Activated T-helper 2 cell treated with anti-CD3 and anti-CD28 coated beads, Interferon-gamma antibody, Interleukin-2, Interleukin-4, amounts not matched to agents 10 μg/mL and 5 μg/mL and 100 μg/mL, durations not matched to agents 14 hours and 24 hours and 36 hours (primary cell): ENCODE results near the gene SLC19A1. TPM values are rescaled to one million over a fixed set of nuclear protein-coding genes. Genes with fewer than 3 reads are reported as not detected.

Experiments used
- DNase-seq: peaks from one replicate; pipeline ENCODE4 v3.0.0; 2021; ENCODE audit warnings: low spot score
- H3K27ac Mint-ChIP-seq: one replicate; pipeline ENCODE4 v1.8.0; 2021; ENCODE audit warnings: mixed read lengths
- H3K27me3 Mint-ChIP-seq: one replicate; pipeline ENCODE4 v1.8.0; 2021; ENCODE audit warnings: low read depth, mixed read lengths
- H3K36me3 Mint-ChIP-seq: one replicate; pipeline ENCODE4 v1.8.0; 2021; ENCODE audit warnings: low read depth, mixed read lengths
- H3K4me1 Mint-ChIP-seq: one replicate; pipeline ENCODE4 v1.8.0; 2021; ENCODE audit warnings: low read depth, mixed read lengths
- H3K4me3 Mint-ChIP-seq: one replicate; pipeline ENCODE4 v1.8.0; 2021; ENCODE audit warnings: low read depth, mild to moderate bottlenecking, moderate library complexity, mixed read lengths
- H3K9me3 Mint-ChIP-seq: one replicate; pipeline ENCODE4 v1.8.0; 2021; ENCODE audit warnings: mixed read lengths
- intact Hi-C: fragments of 100-400 bp; cut with micrococcal nuclease; formaldehyde crosslinking; loops from one replicate; pipeline ENCODE4 v1.15.1; 2023
- total RNA-seq: library from RNA; stranded (reverse); gene quantifications from 2 replicates; pipeline ENCODE4 v1.2.3, GENCODE V29; 2022

SLC19A1 gene
- total RNA-seq, 1 donor from 2014 or later = 68.1 TPM

DNA sequence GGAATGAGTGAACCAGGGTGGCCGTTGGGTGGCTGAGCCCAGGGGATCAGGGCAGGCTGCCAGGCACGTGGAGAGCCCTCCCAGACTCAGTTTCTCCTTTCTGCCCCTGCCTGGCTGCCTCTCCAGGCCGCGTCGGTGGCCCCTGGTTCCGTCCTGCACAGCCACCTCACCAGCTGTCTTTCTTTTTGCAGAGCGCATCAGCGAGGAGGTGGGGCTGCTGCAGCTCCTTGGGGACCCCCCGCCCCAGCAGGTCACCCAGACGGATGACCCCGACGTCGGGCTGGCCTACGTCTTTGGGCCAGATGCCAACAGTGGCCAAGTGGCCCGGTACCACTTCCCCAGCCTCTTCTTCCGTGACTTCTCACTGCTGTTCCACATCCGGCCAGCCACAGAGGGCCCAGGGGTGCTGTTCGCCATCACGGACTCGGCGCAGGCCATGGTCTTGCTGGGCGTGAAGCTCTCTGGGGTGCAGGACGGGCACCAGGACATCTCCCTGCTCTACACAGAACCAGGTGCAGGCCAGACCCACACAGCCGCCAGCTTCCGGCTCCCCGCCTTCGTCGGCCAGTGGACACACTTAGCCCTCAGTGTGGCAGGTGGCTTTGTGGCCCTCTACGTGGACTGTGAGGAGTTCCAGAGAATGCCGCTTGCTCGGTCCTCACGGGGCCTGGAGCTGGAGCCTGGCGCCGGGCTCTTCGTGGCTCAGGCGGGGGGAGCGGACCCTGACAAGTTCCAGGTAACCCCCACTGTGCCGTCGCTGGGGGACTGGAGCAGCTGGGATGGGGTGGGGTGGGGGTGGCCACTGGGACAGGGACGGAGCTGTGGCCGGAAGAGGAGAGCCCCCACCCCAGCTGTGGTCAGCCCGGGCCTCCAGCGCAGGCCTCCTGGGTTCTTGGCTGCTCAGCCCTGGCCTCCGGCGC lies 73.9 kb downstream of the SLC19A1 start:
- DNase-seq = no peak
- Mint-ChIP-seq H3K27me3 (peaks cover 4% of the 10 kb centered on the region), H3K9me3 (no peaks in the 10 kb centered on the region), H3K27ac (no peak overlapping the region), H3K4me3 (no peak overlapping the region), H3K4me1 (peaks cover 9% of the 10 kb centered on the region), H3K36me3 (no peaks in the 10 kb centered on the region)
- intact Hi-C loops = no loop called here

DNA sequence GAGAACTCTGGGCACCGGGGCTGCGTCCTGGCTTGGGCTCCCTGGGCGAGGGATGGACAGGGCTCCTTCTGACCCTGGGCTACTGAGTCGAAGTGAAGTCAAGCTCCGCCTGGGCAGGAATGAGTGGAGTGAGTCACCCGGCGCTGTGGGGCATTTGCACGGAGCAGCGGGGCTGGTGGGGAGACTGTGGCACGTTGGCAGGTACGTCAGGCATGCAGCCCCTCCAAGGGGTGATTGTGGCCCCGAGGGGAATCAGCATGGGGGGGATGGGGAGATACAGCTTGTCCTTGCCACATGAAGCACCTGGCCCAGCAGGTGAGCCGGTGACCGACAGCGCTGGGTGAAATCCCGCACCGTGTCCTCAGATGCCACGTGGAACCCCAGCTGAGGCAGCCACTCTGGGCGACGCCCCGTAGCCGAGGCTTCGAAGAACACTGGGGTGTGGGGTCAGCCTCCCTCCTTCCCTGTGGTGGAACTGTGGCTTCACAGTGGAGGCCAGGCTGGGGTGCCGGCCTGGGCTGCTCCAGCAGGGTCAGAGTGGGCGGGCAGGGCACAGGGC lies 74.9 kb downstream of the SLC19A1 start:
- H3K27me3 Mint-ChIP-seq = peaks cover 6% of the 10 kb centered on the region
- intact Hi-C loops = no loop called here
- H3K4me1 Mint-ChIP-seq = peaks cover 9% of the 10 kb centered on the region
- no peak for DNase-seq
- no peak overlapping the region for H3K4me3 Mint-ChIP-seq
- no peaks in the 10 kb centered on the region for H3K9me3 Mint-ChIP-seq
- H3K36me3 Mint-ChIP-seq = no peaks in the 10 kb centered on the region
- no peak overlapping the region for H3K27ac Mint-ChIP-seq

DNA sequence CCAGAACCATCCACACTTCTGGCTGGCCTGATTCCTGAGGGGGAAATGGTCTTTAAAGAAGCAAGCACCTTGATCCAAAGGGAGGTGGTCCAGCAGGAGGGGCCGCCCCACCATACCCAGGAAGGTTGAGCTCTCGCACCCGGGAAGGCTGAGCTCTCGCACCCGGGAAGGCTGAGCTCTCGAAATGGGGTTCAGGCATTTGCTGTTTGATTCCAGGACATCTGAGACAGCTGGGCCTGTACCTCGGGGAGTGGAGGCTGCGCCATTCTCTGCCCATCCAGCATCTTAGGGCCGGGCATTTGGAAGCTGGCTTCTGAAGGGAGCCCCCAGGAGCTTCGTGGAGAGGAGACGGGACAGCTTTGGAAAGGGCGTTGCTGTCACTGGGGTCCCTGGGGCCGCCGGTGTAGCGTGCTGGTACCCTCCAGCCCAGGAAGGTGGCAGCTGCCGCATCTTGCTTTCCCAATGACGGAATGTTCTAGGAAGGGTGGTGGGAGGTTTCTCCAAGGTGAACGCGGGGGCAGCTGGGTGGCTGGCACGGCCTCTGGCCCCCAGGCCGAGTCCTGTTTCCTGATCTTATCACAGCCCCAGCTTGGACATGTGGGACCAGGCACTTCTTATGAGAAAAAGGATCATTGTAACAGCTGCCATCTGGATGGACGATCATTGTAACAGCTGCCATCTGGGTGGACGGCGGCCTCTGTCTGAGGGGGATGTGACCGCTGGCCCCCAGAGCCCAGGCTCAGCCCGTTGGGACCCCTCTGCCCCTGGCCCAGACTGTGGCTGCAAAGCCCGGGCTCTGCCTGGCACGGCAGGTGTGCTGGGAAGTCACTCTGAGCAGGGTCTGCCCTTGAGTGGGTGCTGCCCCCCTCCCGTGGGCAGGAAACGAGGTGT lies 75.7 kb downstream of the SLC19A1 start:
- peaks cover 9% of the 10 kb centered on the region for H3K27me3 Mint-ChIP-seq
- no peak overlapping the region for H3K4me3 Mint-ChIP-seq
- peaks cover 9% of the 10 kb centered on the region for H3K4me1 Mint-ChIP-seq
- no peaks in the 10 kb centered on the region for H3K9me3 Mint-ChIP-seq
- intact Hi-C loops = no loop called here
- no peak for DNase-seq
- no peaks in the 10 kb centered on the region for H3K36me3 Mint-ChIP-seq
- no peak overlapping the region for H3K27ac Mint-ChIP-seq

DNA sequence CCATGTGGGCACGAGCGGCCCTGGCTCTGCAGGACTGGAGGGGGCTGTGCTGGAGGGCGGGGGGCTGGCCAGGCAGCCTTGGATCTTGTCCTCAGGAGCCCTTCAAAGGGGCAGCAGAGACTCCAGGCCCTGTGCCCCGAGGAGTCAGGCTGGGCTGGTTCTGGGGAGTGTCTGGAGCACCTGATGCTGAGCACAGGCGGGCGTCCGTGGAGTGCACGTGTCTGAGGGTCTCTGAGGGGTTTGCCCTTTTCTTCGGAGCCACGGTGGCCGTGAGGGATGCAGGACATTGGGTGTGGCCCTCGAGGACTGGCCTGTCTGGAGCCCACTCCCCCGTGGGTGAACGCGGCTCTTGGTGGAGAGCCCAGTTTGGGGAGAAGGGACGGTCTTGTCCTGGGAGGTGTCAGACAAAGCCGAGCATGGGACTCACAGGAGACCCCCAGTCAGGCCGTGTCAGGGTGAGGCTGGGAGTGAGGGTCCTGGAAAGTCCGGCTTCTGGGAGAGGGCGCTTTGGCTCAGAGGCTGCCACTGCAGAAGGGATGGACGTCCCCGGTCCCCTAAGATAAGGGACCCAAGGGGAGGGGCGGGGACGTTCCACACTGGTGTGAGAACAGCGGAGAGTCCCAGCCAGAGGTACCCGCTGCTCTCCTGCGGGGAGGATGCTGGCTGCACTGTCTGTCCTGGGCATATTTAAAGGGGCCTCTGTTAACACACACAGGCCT lies 76.5 kb downstream of the SLC19A1 start:
- Mint-ChIP-seq H3K27me3 (peaks cover 9% of the 10 kb centered on the region), H3K27ac (no peak overlapping the region), H3K4me1 (peaks cover 6% of the 10 kb centered on the region), H3K9me3 (no peaks in the 10 kb centered on the region), H3K4me3 (no peak overlapping the region), H3K36me3 (no peaks in the 10 kb centered on the region)
- no peak for DNase-seq
- intact Hi-C loops = no loop called here

DNA sequence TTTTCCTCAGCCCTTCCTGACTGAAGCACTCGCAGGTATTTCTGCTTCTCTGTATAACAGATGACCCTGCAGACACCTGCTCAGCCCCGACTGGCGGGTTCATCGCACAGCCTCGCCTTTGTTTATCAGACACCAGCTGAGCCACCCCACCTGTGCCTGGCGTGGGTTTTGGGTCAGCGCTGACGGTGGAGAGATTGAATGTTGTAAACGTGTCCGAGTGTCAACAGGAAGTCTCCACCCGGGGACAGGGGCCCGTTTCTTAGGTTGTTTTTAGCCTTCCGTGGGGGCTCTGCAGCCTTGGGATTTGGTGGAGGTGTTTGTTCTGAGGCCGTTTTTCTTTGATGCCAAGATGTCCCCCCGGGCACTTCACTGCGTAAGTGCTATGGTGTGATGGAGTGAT lies 77.1 kb downstream of the SLC19A1 start:
- peaks cover 3% of the 10 kb centered on the region for H3K4me1 Mint-ChIP-seq
- intact Hi-C loops = no loop called here
- H3K4me3 Mint-ChIP-seq = no peak overlapping the region
- H3K27ac Mint-ChIP-seq = no peak overlapping the region
- H3K36me3 Mint-ChIP-seq = no peaks in the 10 kb centered on the region
- H3K9me3 Mint-ChIP-seq = no peaks in the 10 kb centered on the region
- peaks cover 9% of the 10 kb centered on the region for H3K27me3 Mint-ChIP-seq
- no peak for DNase-seq

DNA sequence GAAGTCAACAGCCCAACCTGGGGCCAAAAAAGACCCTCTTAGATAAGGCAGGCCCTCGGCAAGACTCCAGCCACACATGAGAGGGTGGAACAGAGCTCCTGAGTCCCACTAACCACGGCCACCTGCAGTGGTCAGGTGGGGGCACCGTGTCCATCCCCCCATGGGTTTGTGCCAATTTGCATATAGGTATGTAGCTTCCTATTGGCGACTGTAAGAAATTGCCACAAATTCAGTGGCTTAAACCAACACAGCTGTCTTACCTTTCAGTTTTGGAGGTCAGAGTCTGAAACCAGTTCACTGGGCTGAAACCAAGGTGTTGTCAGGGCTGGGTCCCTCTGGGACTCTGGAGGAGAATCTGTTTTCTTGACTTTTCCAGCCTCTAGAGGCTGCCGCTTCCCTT lies 77.9 kb downstream of the SLC19A1 start:
- no peak for DNase-seq
- Mint-ChIP-seq H3K27ac (no peak overlapping the region), H3K4me1 (no peaks in the 10 kb centered on the region), H3K36me3 (no peaks in the 10 kb centered on the region), H3K27me3 (peaks cover 9% of the 10 kb centered on the region), H3K9me3 (no peaks in the 10 kb centered on the region), H3K4me3 (no peak overlapping the region)
- intact Hi-C loops = no loop called here

DNA sequence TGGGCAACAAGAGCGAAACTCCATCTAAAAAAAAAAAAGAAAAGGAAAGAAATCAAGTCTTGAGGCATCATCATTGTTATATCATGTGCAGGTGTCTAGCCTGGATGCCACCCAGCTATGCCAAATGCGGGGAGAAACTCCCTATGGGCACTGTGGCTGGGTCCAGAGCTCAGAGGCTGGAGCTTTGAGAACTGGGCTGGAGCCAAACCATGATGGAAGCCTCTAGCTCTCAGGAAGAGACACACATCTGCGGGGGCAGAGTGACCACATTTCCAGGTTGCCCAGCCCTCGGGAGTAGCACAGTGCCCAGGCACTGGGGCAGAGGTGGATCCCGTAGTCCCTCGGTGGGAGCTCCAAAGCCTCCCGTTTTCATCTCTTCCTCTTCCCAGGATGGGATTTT lies 78.4 kb downstream of the SLC19A1 start:
- intact Hi-C loops = no loop called here
- Mint-ChIP-seq H3K4me1 (no peaks in the 10 kb centered on the region), H3K27me3 (peaks cover 9% of the 10 kb centered on the region), H3K27ac (no peak overlapping the region), H3K9me3 (no peaks in the 10 kb centered on the region), H3K36me3 (no peaks in the 10 kb centered on the region), H3K4me3 (no peak overlapping the region)
- DNase-seq = no peak

DNA sequence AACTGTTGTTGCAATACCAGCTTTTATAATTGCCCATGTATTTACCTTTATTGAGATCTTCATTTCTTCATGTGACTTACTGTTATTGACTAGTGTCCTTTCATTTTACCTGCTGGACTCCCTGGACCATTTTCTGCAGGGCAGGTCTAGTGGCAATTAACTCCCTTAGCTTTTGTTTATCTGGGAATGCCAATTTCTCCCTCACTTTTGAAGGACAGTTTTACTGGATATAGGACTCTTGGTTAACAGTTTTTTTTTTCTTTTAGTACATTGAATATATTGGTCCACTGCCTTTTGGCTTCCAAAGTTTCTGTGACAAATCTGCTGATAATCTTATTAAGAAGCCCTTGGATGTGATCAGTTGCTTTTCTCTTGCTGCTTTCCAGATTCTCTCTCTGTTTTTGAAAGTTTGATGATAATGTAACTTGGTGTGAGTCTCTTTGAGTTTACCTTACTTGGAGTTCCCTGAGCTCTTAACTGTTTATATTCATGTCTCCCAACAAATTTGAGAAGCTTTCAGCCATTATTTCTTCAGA lies 80.4 kb downstream of the SLC19A1 start:
- no peak overlapping the region for H3K4me3 Mint-ChIP-seq
- no peaks in the 10 kb centered on the region for H3K4me1 Mint-ChIP-seq
- intact Hi-C loops = no loop called here
- no peaks in the 10 kb centered on the region for H3K36me3 Mint-ChIP-seq
- DNase-seq = no peak
- no peaks in the 10 kb centered on the region for H3K9me3 Mint-ChIP-seq
- H3K27me3 Mint-ChIP-seq = peaks cover 9% of the 10 kb centered on the region
- H3K27ac Mint-ChIP-seq = no peak overlapping the region

DNA sequence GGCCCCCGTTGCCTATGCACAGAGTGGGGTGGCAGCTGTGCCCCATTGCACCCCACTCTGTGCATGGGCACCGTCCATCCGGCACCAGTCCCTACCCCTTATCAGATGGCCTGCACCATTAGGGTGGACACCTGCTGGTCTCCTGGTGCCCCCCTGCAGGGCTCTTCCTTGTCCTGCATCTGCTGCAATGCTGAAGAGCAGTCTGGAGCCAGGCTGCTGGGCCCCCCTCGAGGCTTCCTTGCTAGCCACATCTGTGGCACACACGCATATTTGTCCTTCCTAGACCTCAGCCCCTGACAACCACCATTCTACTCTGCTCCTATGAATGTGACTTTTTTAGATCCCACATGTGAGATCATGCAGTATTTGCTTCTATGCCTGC lies 80.9 kb downstream of the SLC19A1 start:
- Mint-ChIP-seq H3K9me3 (no peaks in the 10 kb centered on the region), H3K4me3 (no peak overlapping the region), H3K36me3 (no peaks in the 10 kb centered on the region), H3K27ac (no peak overlapping the region), H3K4me1 (no peaks in the 10 kb centered on the region), H3K27me3 (peaks cover 9% of the 10 kb centered on the region)
- intact Hi-C loops = no loop called here
- no peak for DNase-seq

DNA sequence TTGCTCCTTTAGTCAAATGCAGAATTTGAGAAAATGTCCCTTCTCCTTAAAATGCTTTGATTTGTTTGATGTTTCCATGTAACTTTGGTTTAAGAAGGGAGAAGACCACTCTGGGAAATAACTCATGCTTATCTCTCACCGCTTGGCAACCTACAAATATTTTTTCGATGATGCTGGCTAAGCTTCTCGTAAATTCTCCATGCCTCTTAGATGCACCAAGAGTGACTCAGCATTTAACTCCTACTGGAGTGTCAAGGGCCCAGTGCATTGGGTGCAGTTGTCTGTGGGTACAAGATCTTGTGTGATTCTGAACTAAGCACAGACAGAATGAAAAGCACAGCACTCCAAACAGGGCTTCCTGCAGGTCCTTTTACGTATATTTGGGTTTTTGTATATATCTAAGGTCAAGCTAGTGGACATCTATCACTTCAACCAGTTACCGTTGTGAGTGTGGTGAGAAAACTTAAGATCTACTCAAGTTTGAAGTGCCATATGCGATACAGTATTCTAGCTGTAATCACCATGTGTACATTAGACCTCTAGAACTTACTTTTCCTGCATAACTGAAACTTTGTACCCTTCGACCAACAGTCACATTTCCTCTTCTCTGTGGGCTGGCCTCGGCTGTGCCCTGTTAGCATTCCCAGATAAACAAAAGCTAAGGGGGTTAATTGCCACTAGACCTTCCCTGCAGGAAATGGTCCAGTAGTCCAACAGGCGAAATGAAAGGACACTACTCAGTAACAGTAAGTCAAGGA lies 81.5 kb downstream of the SLC19A1 start:
- Mint-ChIP-seq H3K4me3 (no peak overlapping the region), H3K9me3 (no peaks in the 10 kb centered on the region), H3K27ac (no peak overlapping the region), H3K4me1 (no peaks in the 10 kb centered on the region), H3K36me3 (no peaks in the 10 kb centered on the region), H3K27me3 (peaks cover 9% of the 10 kb centered on the region)
- intact Hi-C loops = no loop called here
- no peak for DNase-seq

DNA sequence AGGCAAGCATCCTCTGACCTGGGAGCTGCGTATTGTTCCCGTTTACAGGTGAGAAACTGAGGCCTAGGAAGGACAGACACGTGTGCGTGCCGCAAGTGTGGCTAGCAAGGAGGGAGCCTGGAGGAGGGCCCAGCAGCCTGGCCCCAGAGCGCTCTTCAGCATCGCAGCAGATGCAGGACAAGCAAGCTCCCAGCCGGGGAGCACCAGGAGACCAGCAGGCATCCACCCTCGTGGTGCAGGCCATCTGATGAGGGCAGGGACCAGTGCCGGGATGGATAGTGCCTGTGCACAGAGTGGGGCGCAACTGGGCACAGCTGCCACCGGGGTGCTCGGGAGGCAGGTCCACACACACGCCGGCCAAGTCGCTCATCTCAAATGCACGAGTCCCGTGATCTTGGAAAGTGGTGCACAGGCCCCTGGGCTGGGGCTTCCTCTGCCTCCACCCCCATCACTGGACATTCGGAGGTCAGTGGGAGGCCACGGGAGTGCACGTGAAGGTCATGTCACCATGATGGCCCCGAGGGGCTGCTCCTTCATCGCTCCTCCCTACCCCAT lies 82.2 kb downstream of the SLC19A1 start:
- intact Hi-C loops = no loop called here
- H3K27me3 Mint-ChIP-seq = peaks cover 9% of the 10 kb centered on the region
- H3K4me1 Mint-ChIP-seq = no peaks in the 10 kb centered on the region
- H3K9me3 Mint-ChIP-seq = no peaks in the 10 kb centered on the region
- no peaks in the 10 kb centered on the region for H3K36me3 Mint-ChIP-seq
- no peak overlapping the region for H3K4me3 Mint-ChIP-seq
- DNase-seq = no peak
- H3K27ac Mint-ChIP-seq = no peak overlapping the region
